Motor neuron (in vitro differentiated cells): ENCODE results near the gene EPAS1. TPM values are rescaled to one million over a fixed set of nuclear protein-coding genes. Genes with fewer than 3 reads are reported as not detected.

ENCODE experiments used
- ATAC-seq, 8 experiments: fragments of 200-7000 bp; cut with Tn5 transposase; replicated peaks in 6 of 8; 2 replicates each; pipeline ENCODE4 v1.8.0; 2021; ENCODE audit warnings: mild to moderate bottlenecking in 8 of 8, moderate library complexity in 8 of 8
- H3K27ac ChIP-seq, 2 donors: fragments of 250-450 bp; sonication (Bioruptor Pico); 2 replicates each; pipeline ENCODE4 v1.9.0; 2021; ENCODE audit warnings: antibody characterized with exemption in 2 of 2, mild to moderate bottlenecking in 2 of 2, moderate library complexity in 1 of 2
- H3K4me1 ChIP-seq, 2 donors: fragments of 250-450 bp; sonication (Bioruptor Pico); replicated peaks in 1 of 2; 2 replicates each; pipeline ENCODE4 v1.6.1; 2021; ENCODE audit warnings: antibody characterized with exemption in 2 of 2, mild to moderate bottlenecking in 2 of 2, moderate library complexity in 1 of 2
- H3K4me3 ChIP-seq, 5 donors: fragments of 250-450 bp; sonication (Bioruptor Pico); 2 replicates each; pipeline ENCODE4 v1.9.0; 2021; ENCODE audit warnings: antibody characterized with exemption in 5 of 5, mild to moderate bottlenecking in 5 of 5, moderate library complexity in 4 of 5
- WGBS, 10 experiments: fragments of 450-650 bp; shearing (Covaris generic); methylation state at CpG; one replicate each; pipeline ENCODE4 v1.0.0; 2022; 5-methylcytosine and 5-hydroxymethylcytosine counted together
- in situ Hi-C, 9 experiments: fragments of 400-800 bp; cut with MboI; loops; one replicate each; pipeline ENCODE4 v1.15.0; 2021; ENCODE audit warnings: low sequenced_read_pairs in 9 of 9, low pct_unique_long_range_greater_than_20kb in 2 of 9; ENCODE audit not compliant: unreplicated experiment in 9 of 9
- total RNA-seq, 8 experiments: library from RNA; unstranded; fragments of 300-600 nt; gene quantifications; 2 replicates each; pipeline versions ENCODE4 v1.2.3 to v1.2.4, GENCODE V29; 2022

EPAS1 gene
- total RNA-seq, 8 experiments from 2014 or later: 0.11 to 6.9 (median 1.7) TPM

- WGBS, 10 experiments: 43 to 100% (median 90%) methylated on average over 1 to 3 of the region's 3 CpGs; no CpG with 5 or more reads in 1 of the 10 experiments
- in situ Hi-C loops: no loop called here
- no peak overlapping the region for H3K4me3 ChIP-seq
- H3K4me1 ChIP-seq: peaks cover 17 to 32% of the 10 kb centered on the region in 2 donors
- ATAC-seq: no peak
- H3K27ac ChIP-seq: no peak overlapping the region
Measured at GRCh38 chr2:46318579-46319460, 21.6 kb downstream of the EPAS1 start.

- WGBS, 10 experiments: 0 to 100% (median 81%) methylated on average over 1 to 5 of the region's 5 CpGs; no CpG with 5 or more reads in 1 of the 10 experiments
- in situ Hi-C loops: no loop called here
- Histone ChIP-seq H3K4me3 (no peak overlapping the region), H3K27ac (no peak overlapping the region), H3K4me1 (peaks cover 17 to 32% of the 10 kb centered on the region in 2 donors)
- no peak for ATAC-seq
Measured at GRCh38 chr2:46319711-46320110, 22.5 kb downstream of the EPAS1 start.

DNA sequence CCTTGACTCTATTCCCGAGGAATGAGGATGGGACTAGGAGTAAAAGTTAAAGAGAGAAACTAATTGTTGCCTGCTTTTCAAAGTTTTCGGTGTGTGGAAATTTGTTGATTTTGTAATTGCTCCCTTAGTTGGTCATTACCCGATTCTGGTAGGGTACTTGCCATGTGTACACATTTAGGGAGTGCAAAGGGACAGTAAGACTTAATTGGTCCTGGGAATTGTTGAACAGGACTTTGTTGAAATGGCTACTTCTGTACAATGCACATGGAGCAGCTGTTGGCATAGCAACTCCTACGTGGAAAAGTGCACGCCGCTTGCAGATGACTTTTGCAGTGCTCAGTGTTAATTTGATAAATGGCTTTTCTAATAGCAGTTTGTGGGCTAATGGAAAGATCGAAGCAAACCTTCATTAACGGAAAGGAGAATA lies 22.9 kb downstream of the EPAS1 start:
- in situ Hi-C loops: no loop called here
- H3K27ac ChIP-seq: no peak overlapping the region
- peak in 7 of 8 experiments; percentile 24 to 96 (median 88) for ATAC-seq
- 10 to 100% (median 29%) methylated on average over 1 to 8 of the region's 8 CpGs; no CpG with 5 or more reads in 1 of the 10 experiments for WGBS, 10 experiments
- peaks cover 17 to 32% of the 10 kb centered on the region in 2 donors for H3K4me1 ChIP-seq
- H3K4me3 ChIP-seq: no peak overlapping the region

DNA sequence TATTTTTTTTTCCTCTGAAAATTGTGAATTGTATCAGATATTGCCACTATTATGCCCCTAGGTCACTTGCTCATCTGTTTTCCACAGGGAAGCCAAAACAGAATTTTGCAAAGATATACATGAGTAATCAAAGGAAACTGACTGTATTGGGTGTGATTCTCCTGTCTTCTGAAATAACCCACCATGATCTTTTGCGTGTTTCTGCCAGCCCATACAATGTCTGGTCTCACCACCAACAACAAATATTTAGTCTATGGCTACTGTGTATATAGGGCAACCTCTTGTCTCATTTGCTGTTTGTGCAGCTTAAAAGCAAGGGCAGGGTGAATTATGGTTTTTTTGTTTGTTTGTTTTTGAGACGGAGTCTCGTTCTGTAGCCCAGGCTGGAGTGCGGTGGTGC lies 26.5 kb downstream of the EPAS1 start:
- H3K27ac ChIP-seq: no peak overlapping the region
- peak in 1 of 8 experiments; percentile 7 for ATAC-seq
- no peak overlapping the region for H3K4me3 ChIP-seq
- H3K4me1 ChIP-seq: peaks cover 21 to 39% of the 10 kb centered on the region in 2 donors
- in situ Hi-C loops: no loop called here
- WGBS, 10 experiments: 17 to 100% (median 78%) methylated on average over 1 to 4 of the region's 4 CpGs; no CpG with 5 or more reads in 4 of the 10 experiments

- ATAC-seq: peak in 1 of 8 experiments; percentile 36
- WGBS, 10 experiments: 45 to 95% (median 83%) methylated on average over 1 to 4 of the region's 6 CpGs; no CpG with 5 or more reads in 1 of the 10 experiments
- H3K4me1 ChIP-seq: peaks cover 10 to 23% of the 10 kb centered on the region in 2 donors
- in situ Hi-C loops: no loop called here
- H3K27ac ChIP-seq: no peak overlapping the region
- H3K4me3 ChIP-seq: no peak overlapping the region
Measured at GRCh38 chr2:46325182-46325928, 28.1 kb downstream of the EPAS1 start.

GRCh38 chr2:46326231-46326980 lies 29.2 kb downstream of the EPAS1 start:
- H3K4me3 ChIP-seq: no peak overlapping the region
- in situ Hi-C loops: no loop called here
- no peak overlapping the region for H3K27ac ChIP-seq
- peaks cover 4 to 12% of the 10 kb centered on the region in 2 donors for H3K4me1 ChIP-seq
- no peak for ATAC-seq
- 46 to 100% (median 72%) methylated on average over 1 to 7 of the region's 8 CpGs for WGBS, 10 experiments

- H3K4me3 ChIP-seq: no peak overlapping the region
- WGBS, 10 experiments: 60 to 100% (median 100%) methylated on average over 1 to 3 of the region's 4 CpGs; no CpG with 5 or more reads in 3 of the 10 experiments
- peaks cover 7 to 15% of the 10 kb centered on the region in 2 donors for H3K4me1 ChIP-seq
- no peak for ATAC-seq
- H3K27ac ChIP-seq: no peak overlapping the region
- in situ Hi-C loops: no loop called here
Measured at GRCh38 chr2:46327627-46328026, 30.4 kb downstream of the EPAS1 start.

- Histone ChIP-seq H3K27ac (no peak overlapping the region), H3K4me1 (peaks cover 7 to 11% of the 10 kb centered on the region in 2 donors), H3K4me3 (no peak overlapping the region)
- 40 to 100% (median 75%) methylated on average over 1 of the region's 1 CpG; no CpG with 5 or more reads in 5 of the 10 experiments for WGBS, 10 experiments
- in situ Hi-C loops: no loop called here
- ATAC-seq: peak in 1 of 8 experiments; percentile 41
Measured at GRCh38 chr2:46328291-46328690, 31.1 kb downstream of the EPAS1 start.

GRCh38 chr2:46328829-46329228 lies 31.6 kb downstream of the EPAS1 start:
- 100% methylated on average over 1 of the region's 1 CpG; no CpG with 5 or more reads in 4 of the 10 experiments for WGBS, 10 experiments
- Histone ChIP-seq H3K4me3 (no peak overlapping the region), H3K4me1 (peaks cover 7 to 11% of the 10 kb centered on the region in 2 donors), H3K27ac (no peak overlapping the region)
- ATAC-seq: no peak
- in situ Hi-C loops: no loop called here

DNA sequence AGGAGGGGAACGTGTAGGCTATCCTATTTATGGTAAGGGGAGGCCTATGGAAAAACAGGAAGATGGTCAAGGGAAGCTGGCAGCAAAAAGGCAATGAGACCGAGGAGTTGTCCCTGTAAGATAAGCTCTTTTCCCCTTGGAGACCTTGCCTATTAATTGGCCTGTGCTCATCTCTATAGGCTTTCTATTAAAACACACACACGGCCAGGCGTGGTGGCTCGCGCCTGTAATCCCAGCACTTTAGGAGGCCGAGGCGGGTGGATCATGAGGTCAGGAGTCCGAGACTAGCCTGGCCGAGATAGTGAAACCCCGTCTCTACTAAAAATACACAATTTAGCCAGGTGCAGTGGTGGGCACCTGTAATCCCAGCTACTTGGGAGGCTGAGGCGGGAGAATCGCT lies 32.1 kb downstream of the EPAS1 start:
- H3K4me3 ChIP-seq: no peak overlapping the region
- H3K4me1 ChIP-seq: peaks cover 7 to 11% of the 10 kb centered on the region in 2 donors
- 80 to 100% (median 92%) methylated on average over 1 to 5 of the region's 13 CpGs; no CpG with 5 or more reads in 4 of the 10 experiments for WGBS, 10 experiments
- in situ Hi-C loops: no loop called here
- no peak for ATAC-seq
- no peak overlapping the region for H3K27ac ChIP-seq

- peaks cover 9 to 11% of the 10 kb centered on the region in 2 donors for H3K4me1 ChIP-seq
- in situ Hi-C loops: no loop called here
Measured at GRCh38 chr2:46329803-46330775, 32.9 kb downstream of the EPAS1 start.

More at GRCh38 chr2:46329803-46330775, 32.9 kb downstream of the EPAS1 start:
- no peak overlapping the region for H3K27ac ChIP-seq
- peak in 2 of 8 experiments; percentile 38 to 50 for ATAC-seq
- no peak overlapping the region for H3K4me3 ChIP-seq
- WGBS, 10 experiments: 53 to 100% (median 77%) methylated on average over 1 to 7 of the region's 7 CpGs; no CpG with 5 or more reads in 2 of the 10 experiments
